ENCODE measurements around the gene ACE2. TPM values are rescaled to one million over a fixed set of nuclear protein-coding genes. Genes with fewer than 3 reads are reported as not detected.

The ACE2 gene
- total and polyA plus RNA-seq, 7 experiments from 2014 or later = not detected

DNA sequence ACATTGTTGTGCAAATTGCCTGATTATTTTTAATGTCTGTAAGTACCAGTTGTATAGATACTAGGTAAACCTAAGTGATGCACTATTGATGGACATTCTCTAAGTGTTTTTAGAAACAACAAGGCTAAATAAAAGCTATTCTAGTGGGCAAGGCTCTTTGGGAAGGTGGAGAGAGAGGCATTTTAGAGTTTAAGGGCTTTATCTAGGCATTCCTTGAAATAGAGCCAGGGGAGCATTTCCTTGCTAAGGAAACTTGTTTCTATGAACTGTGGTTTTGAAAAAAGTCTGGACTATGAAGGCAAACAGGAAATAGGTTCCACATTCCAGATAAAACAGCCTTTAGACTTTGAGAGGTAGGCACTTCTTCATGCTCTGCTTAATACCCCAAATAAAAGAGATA lies 76.3 kb downstream of the ACE2 start:
- Mint-ChIP-seq H3K9me3 (no peaks in the 10 kb centered on the region), H3K4me3 (no peak overlapping the region), H3K27me3 (peaks cover 4 to 14% (median 8%) of the 10 kb centered on the region in 5 donors), H3K36me3 (no peaks in the 10 kb centered on the region), H3K4me1 (peaks cover 0 to 4% (median 0%) of the 10 kb centered on the region in 7 donors), H3K27ac (no peak overlapping the region)
- DNase-seq = no peak
- CTCF ChIA-PET = no interaction called here
- no peak overlapping the region for H3K4me3 ChIP-seq (ENCODE audit: low read length)
- no peaks in the 10 kb centered on the region for H3K4me1 ChIP-seq (ENCODE audit: control insufficient read depth in 2 of 2, insufficient read depth in 2 of 2, low read length in 2 of 2)
- no peak for ATAC-seq
- H3K9me3 ChIP-seq (ENCODE audit: control insufficient read depth in 2 of 3, low read length in 3 of 3) = no peaks in the 10 kb centered on the region
- H3K36me3 ChIP-seq (ENCODE audit: control insufficient read depth in 2 of 3, insufficient read depth in 3 of 3, low read length in 3 of 3) = no peaks in the 10 kb centered on the region
- H3K27ac ChIP-seq (ENCODE audit: low read depth, low read length) = no peak overlapping the region
- intact Hi-C loops (cut with micrococcal nuclease) = no loop called here
- POLR2A ChIA-PET = no interaction called here
- H3K27me3 ChIP-seq (ENCODE audit: control insufficient read depth in 2 of 2, insufficient read depth in 2 of 2, low read length in 2 of 2) = no peaks in the 10 kb centered on the region

DNA sequence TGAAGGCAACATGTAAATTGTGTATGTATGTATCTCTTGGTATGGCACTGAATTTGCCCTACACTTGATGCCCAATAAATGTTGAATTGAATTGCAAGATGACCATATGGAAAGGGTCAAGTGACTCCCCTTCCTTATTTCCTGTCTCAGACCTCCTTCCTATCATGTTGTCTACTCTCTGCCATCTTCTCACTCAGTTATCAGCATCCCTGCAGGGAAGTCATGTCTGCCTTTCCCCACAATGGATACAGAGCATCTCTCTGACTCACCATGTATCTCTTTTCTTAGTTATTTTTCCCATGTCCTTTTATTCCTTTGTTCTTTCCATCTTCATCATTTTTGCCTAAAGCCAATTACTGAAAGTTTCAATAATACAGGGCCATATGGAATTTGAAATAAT lies 77.7 kb downstream of the ACE2 start:
- no peaks in the 10 kb centered on the region for H3K36me3 Mint-ChIP-seq
- Histone ChIP-seq H3K4me3 (ENCODE audit: low read length) (no peak overlapping the region), H3K4me1 (ENCODE audit: control insufficient read depth in 2 of 2, insufficient read depth in 2 of 2, low read length in 2 of 2) (no peaks in the 10 kb centered on the region), H3K9me3 (ENCODE audit: control insufficient read depth in 2 of 3, low read length in 3 of 3) (no peaks in the 10 kb centered on the region), H3K36me3 (ENCODE audit: control insufficient read depth in 2 of 3, insufficient read depth in 3 of 3, low read length in 3 of 3) (no peaks in the 10 kb centered on the region), H3K27ac (ENCODE audit: low read depth, low read length) (no peak overlapping the region), H3K27me3 (ENCODE audit: control insufficient read depth in 2 of 2, insufficient read depth in 2 of 2, low read length in 2 of 2) (no peaks in the 10 kb centered on the region)
- H3K27ac Mint-ChIP-seq = no peak overlapping the region
- ATAC-seq (no peak), DNase-seq (no peak)
- peaks cover 0 to 1% (median 0%) of the 10 kb centered on the region in 7 donors for H3K4me1 Mint-ChIP-seq
- H3K27me3 Mint-ChIP-seq = peaks cover 4 to 14% (median 9%) of the 10 kb centered on the region in 5 donors
- H3K9me3 Mint-ChIP-seq = peaks cover 0 to 4% (median 0%) of the 10 kb centered on the region in 11 donors
- H3K4me3 Mint-ChIP-seq = no peak overlapping the region
- intact Hi-C loops (cut with micrococcal nuclease) = no loop called here
- ChIA-PET CTCF (interaction anchor here (0.6 kb wide), 1 partner anchor 9 kb away, joined by 3 read pairs; no protein-coding TSS in a partner anchor), POLR2A (no interaction called here)

DNA sequence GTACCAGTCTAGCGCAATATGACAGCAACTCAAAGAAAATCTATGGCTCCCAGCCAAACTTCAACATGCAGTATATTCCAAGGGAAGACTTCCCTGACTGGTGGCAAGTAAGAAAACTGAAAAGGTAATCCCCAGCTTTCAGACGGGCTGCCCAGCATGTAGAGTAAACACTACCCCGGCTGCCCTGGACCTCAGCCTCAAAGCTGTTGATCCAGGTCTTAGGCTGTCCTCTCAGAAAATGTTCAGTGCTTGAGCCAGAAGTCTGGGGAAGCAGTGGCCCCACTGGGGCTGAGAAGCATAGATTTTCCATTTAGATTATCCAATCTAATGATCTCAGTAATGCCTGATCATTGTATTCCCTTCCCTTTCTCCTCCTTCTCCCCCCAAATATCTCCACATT lies 78.3 kb downstream of the ACE2 start:
- ChIA-PET CTCF (interaction anchor here (0.6 kb wide), 1 partner anchor 10 kb away, joined by 3 read pairs; no protein-coding TSS in a partner anchor), POLR2A (no interaction called here)
- no peak for ATAC-seq
- peaks cover 4 to 14% (median 9%) of the 10 kb centered on the region in 5 donors for H3K27me3 Mint-ChIP-seq
- no peak overlapping the region for H3K4me3 Mint-ChIP-seq
- H3K36me3 Mint-ChIP-seq = no peaks in the 10 kb centered on the region
- Histone ChIP-seq H3K27ac (ENCODE audit: low read depth, low read length) (no peak overlapping the region), H3K36me3 (ENCODE audit: control insufficient read depth in 2 of 3, insufficient read depth in 3 of 3, low read length in 3 of 3) (no peaks in the 10 kb centered on the region), H3K27me3 (ENCODE audit: control insufficient read depth in 2 of 2, insufficient read depth in 2 of 2, low read length in 2 of 2) (no peaks in the 10 kb centered on the region), H3K4me1 (ENCODE audit: control insufficient read depth in 2 of 2, insufficient read depth in 2 of 2, low read length in 2 of 2) (no peaks in the 10 kb centered on the region), H3K9me3 (ENCODE audit: control insufficient read depth in 2 of 3, low read length in 3 of 3) (no peaks in the 10 kb centered on the region), H3K4me3 (ENCODE audit: low read length) (no peak overlapping the region)
- peaks cover 0 to 1% (median 0%) of the 10 kb centered on the region in 7 donors for H3K4me1 Mint-ChIP-seq
- DNase-seq = no peak
- no peak overlapping the region for H3K27ac Mint-ChIP-seq
- intact Hi-C loops (cut with micrococcal nuclease) = no loop called here
- H3K9me3 Mint-ChIP-seq = peaks cover 0 to 4% (median 0%) of the 10 kb centered on the region in 11 donors

DNA sequence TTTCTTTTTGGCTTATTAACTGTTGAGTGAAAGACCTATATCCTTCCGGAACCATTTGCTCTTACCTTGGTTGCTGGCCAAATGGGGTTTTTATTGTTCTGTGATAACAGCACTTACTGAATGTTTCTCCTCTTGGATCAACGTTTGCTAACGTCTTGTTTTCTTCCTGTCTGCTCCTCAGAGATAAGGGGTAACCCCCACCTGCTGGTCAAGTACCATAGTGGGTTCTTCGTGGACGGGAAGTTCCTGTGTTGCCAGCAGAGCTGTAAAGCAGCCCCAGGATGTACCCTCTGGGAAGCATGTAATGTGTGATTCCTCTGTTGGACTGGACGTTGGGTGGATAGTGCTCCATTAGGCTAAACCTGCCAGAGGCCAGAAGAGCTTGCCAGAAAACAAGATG lies 84.8 kb downstream of the ACE2 start:
- Histone ChIP-seq H3K4me1 (ENCODE audit: control insufficient read depth in 2 of 2, insufficient read depth in 2 of 2, low read length in 2 of 2) (no peaks in the 10 kb centered on the region), H3K36me3 (ENCODE audit: control insufficient read depth in 2 of 3, insufficient read depth in 3 of 3, low read length in 3 of 3) (no peaks in the 10 kb centered on the region), H3K27ac (ENCODE audit: low read depth, low read length) (no peak overlapping the region), H3K27me3 (ENCODE audit: control insufficient read depth in 2 of 2, insufficient read depth in 2 of 2, low read length in 2 of 2) (no peaks in the 10 kb centered on the region), H3K9me3 (ENCODE audit: control insufficient read depth in 2 of 3, low read length in 3 of 3) (no peaks in the 10 kb centered on the region), H3K4me3 (ENCODE audit: low read length) (no peak overlapping the region)
- ChIA-PET CTCF (no interaction called here), POLR2A (no interaction called here)
- intact Hi-C loops (cut with micrococcal nuclease) = no loop called here
- no peak for DNase-seq
- Mint-ChIP-seq H3K4me3 (no peak overlapping the region), H3K9me3 (peaks cover 0 to 4% (median 0%) of the 10 kb centered on the region in 11 donors), H3K36me3 (no peaks in the 10 kb centered on the region), H3K27ac (no peak overlapping the region), H3K27me3 (peaks cover 0 to 17% (median 0%) of the 10 kb centered on the region in 5 donors), H3K4me1 (no peaks in the 10 kb centered on the region)
- ATAC-seq = no peak

DNA sequence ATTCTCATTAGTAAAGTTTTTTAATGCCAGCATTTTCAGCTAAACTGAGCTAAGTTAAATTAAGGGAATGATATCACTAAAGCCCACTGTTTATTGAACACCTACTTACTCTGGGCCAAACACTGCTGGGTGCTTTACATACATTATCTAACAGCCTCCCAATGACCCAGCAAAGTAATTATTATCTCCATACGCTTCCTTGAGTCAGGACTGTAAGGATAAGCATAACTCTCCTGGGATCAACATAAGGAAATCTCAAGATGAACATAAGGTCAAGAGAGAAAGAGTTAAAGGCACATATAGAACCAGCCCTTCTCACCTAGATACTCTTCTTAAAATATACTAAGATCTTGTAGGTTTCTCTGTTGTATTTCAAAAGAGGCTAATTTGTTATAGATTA lies 86.5 kb downstream of the ACE2 start:
- DNase-seq = no peak
- no peaks in the 10 kb centered on the region for H3K36me3 ChIP-seq (ENCODE audit: control insufficient read depth in 2 of 3, insufficient read depth in 3 of 3, low read length in 3 of 3)
- ChIA-PET POLR2A (no interaction called here), CTCF (no interaction called here)
- no peak overlapping the region for H3K4me3 ChIP-seq (ENCODE audit: low read length)
- no peaks in the 10 kb centered on the region for H3K27me3 ChIP-seq (ENCODE audit: control insufficient read depth in 2 of 2, insufficient read depth in 2 of 2, low read length in 2 of 2)
- no peak for ATAC-seq
- H3K4me3 Mint-ChIP-seq = no peak overlapping the region
- no peak overlapping the region for H3K27ac ChIP-seq (ENCODE audit: low read depth, low read length)
- no peaks in the 10 kb centered on the region for H3K4me1 Mint-ChIP-seq
- intact Hi-C loops (cut with micrococcal nuclease) = no loop called here
- H3K9me3 Mint-ChIP-seq = peaks cover 0 to 4% (median 0%) of the 10 kb centered on the region in 11 donors
- no peaks in the 10 kb centered on the region for H3K4me1 ChIP-seq (ENCODE audit: control insufficient read depth in 2 of 2, insufficient read depth in 2 of 2, low read length in 2 of 2)
- H3K27me3 Mint-ChIP-seq = peaks cover 0 to 14% (median 0%) of the 10 kb centered on the region in 5 donors
- H3K27ac Mint-ChIP-seq = no peak overlapping the region
- no peaks in the 10 kb centered on the region for H3K36me3 Mint-ChIP-seq
- H3K9me3 ChIP-seq (ENCODE audit: control insufficient read depth in 2 of 3, low read length in 3 of 3) = no peaks in the 10 kb centered on the region

DNA sequence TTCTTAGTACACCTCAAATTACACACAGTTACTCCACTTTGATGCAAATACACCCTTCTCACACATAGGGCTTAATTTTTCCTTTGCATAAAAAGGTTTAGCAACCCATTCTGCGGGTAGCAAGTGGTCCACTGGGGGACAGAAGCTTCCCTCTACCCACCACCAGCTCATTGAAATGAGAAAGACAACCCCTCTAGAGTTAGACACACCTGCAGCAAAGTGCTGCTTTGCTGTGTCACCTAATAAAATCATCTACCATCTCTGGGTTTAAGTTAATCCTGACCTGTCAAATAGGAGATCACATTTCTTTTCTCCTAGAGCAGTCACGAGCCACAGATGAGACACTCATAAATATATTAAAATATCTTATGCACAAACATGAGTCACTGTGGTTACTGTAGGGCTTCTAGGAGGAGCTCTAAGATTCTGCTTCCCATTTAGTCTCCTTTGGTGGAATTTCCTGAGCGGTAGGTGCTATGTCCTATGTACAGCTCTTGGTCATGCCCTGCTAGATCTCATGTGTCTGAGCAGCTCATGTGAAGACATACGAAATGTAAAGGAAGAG lies 88.3 kb downstream of the ACE2 start:
- peaks cover 0 to 13% (median 0%) of the 10 kb centered on the region in 5 donors for H3K27me3 Mint-ChIP-seq
- H3K36me3 Mint-ChIP-seq = no peaks in the 10 kb centered on the region
- Histone ChIP-seq H3K36me3 (ENCODE audit: control insufficient read depth in 2 of 3, insufficient read depth in 3 of 3, low read length in 3 of 3) (no peaks in the 10 kb centered on the region), H3K4me1 (ENCODE audit: control insufficient read depth in 2 of 2, insufficient read depth in 2 of 2, low read length in 2 of 2) (no peaks in the 10 kb centered on the region), H3K4me3 (ENCODE audit: low read length) (no peak overlapping the region), H3K9me3 (ENCODE audit: control insufficient read depth in 2 of 3, low read length in 3 of 3) (no peaks in the 10 kb centered on the region), H3K27ac (ENCODE audit: low read depth, low read length) (no peak overlapping the region), H3K27me3 (ENCODE audit: control insufficient read depth in 2 of 2, insufficient read depth in 2 of 2, low read length in 2 of 2) (no peaks in the 10 kb centered on the region)
- no peak overlapping the region for H3K4me3 Mint-ChIP-seq
- no peak for DNase-seq
- no peak for ATAC-seq
- intact Hi-C loops (cut with micrococcal nuclease) = no loop called here
- no peaks in the 10 kb centered on the region for H3K9me3 Mint-ChIP-seq
- H3K4me1 Mint-ChIP-seq = no peaks in the 10 kb centered on the region
- ChIA-PET POLR2A (no interaction called here), CTCF (no interaction called here)
- no peak overlapping the region for H3K27ac Mint-ChIP-seq

DNA sequence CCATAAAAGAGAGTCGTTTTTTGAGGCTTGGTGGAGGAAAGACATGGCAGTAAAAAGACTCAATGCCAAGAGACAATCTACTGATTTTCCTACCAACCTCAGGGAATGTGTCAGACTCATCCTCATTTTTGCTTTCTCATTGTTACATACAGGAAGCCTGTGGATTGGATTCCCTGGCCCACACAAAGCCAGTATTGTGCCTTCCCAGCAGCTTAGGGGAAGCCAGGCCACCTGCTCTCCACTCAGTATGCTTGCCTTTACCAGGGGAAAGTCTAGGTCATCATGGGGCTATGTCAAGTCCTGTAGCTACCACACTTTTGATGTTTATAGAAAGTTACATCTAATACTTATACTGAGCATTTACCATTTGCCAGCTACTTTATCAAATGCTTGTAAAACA lies 89.2 kb downstream of the ACE2 start:
- ATAC-seq = no peak
- Mint-ChIP-seq H3K27ac (no peak overlapping the region), H3K9me3 (no peaks in the 10 kb centered on the region), H3K27me3 (peaks cover 0 to 13% (median 0%) of the 10 kb centered on the region in 5 donors), H3K36me3 (no peaks in the 10 kb centered on the region), H3K4me3 (no peak overlapping the region), H3K4me1 (no peaks in the 10 kb centered on the region)
- no peak overlapping the region for H3K4me3 ChIP-seq (ENCODE audit: low read length)
- DNase-seq = no peak
- H3K27ac ChIP-seq (ENCODE audit: low read depth, low read length) = no peak overlapping the region
- H3K4me1 ChIP-seq (ENCODE audit: control insufficient read depth in 2 of 2, insufficient read depth in 2 of 2, low read length in 2 of 2) = no peaks in the 10 kb centered on the region
- no peaks in the 10 kb centered on the region for H3K36me3 ChIP-seq (ENCODE audit: control insufficient read depth in 2 of 3, insufficient read depth in 3 of 3, low read length in 3 of 3)
- POLR2A ChIA-PET = no interaction called here
- no peaks in the 10 kb centered on the region for H3K9me3 ChIP-seq (ENCODE audit: control insufficient read depth in 2 of 3, low read length in 3 of 3)
- intact Hi-C loops (cut with micrococcal nuclease) = no loop called here
- H3K27me3 ChIP-seq (ENCODE audit: control insufficient read depth in 2 of 2, insufficient read depth in 2 of 2, low read length in 2 of 2) = no peaks in the 10 kb centered on the region
- CTCF ChIA-PET = no interaction called here

Measured in naive thymus-derived CD4-positive, alpha-beta T cell (primary cell).